GM20431 (cell line): ENCODE measurements around the gene RNF151.
"Not testable (repeated sequence)": the region's sequence is repeated elsewhere in the genome, so short reads cannot be mapped to it uniquely, and the experiment has no call there.

Experiments
- in situ Hi-C: fragments of 300-500 bp; cut with MseI, MboI; formaldehyde crosslinking; loops from one replicate; pipeline ENCODE4 v1.15.0; 2020; ENCODE audit warnings: low sequenced_read_pairs; ENCODE audit not compliant: unreplicated experiment

The RNF151 gene

GRCh38 chr16:1938316-1938715 is 28.3 kb upstream of the RNF151 start:
- in situ Hi-C loops: loop anchor here (10.0 kb wide), 1 partner anchor 74 kb away; no protein-coding TSS in a partner anchor

- in situ Hi-C loops: loop anchor here (10.0 kb wide), 1 partner anchor 74 kb away; no protein-coding TSS in a partner anchor
These were observed 27.7 kb upstream of the RNF151 start for GRCh38 chr16:1938910-1939309.

DNA sequence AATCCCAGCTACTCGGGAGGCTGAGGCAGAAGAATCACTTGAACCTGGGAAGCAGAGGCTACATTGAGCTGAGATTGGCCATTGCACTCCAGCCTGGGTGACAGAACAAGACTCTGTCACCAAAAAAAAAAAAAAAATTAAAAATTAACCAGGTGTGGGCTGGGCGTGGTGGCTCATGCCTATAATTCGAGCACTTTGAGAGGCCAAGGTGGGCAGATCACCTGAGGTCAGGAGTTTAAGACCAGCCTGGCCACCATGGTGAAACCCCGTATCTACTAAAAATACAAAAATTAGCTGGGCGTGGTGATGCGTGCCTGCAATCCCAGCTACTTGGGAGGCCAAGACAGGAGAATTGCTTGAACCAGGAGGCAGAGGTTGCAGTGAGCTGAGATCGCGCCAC is 26.8 kb upstream of the RNF151 start:
- in situ Hi-C loops: loop anchor here (10.0 kb wide), 1 partner anchor 75 kb away; no protein-coding TSS in a partner anchor

GRCh38 chr16:1940273-1941161 is 26.1 kb upstream of the RNF151 start:
- in situ Hi-C loops: no loop called here

DNA sequence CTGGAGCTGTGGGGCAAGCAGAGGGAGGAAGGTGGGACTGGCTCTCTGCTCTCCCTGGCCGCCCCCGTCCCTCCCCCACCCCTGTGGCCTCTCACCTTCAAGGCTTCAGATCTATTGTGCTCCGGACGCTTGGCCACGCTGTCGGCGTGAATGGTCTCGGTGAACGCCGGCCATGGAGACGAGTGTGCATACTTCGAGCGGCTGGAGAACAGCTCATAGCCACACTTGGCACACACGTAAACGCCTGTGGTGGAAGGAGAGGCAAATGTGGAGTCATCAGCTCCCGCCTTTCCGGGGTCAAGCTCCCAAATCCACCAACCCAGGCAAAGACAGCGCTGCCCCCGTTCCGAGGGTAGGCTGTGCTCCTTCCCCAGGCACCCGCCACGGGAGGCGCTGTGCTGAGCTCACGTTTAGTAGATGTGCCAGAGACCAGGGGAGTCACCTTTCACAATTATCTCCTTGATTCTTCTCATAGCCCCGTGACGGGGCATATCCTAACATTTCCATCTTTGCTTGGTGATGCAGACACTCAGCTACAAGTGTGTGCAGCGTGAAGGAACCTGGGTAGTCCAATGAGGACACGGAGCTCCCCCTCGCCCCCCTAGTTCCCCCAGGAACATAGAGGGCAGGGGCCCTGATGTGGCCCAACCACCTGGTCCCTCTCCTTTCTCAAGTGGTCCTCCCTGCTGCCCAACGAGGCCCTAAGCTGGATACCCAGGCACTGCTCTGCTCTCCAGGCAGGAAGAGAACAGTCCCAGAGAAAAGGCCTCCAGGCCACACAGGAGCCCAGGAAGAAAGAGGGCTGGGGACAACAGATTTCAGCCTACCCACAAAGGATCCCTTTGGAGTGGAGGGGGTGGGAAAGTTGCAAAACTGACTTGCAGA is 25.3 kb upstream of the RNF151 start:
- in situ Hi-C loops: no loop called here

DNA sequence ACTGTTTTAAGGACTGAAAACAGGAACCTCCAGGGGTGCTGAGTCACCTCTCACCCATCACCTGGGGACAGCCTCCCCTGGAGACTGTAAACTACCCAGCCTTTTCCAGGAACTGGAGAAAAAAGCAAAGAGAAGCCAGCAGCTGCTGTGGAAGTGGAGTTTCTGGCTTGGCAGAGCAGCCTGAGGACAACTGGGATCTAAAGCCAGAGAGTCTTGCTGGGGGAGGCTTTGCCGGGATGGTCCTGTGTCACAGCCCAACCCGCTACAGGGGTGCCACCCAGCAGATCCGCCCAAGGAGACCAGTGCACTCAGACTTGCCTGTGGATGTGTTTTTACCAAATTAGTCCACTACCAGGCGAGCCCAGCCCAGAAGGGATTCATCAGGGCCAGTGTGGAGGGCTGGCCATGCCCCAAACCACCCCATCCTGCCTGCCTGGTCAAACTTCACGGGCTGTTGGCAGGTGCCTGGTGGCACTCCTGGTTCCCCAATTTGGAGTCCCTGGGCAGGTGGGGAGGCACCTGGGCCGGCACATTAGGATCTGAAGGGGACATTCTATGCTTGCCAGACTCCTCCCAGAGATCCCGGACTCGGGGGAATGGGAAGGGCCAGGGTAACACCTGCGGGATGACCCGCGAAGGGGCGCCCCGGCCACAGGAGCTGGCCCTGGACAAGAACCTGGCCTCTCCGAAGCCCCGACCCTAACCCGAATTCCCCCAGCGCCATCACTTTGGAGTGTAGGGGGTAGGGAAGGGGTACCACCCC is 24.4 kb upstream of the RNF151 start:
- in situ Hi-C loops: no loop called here

DNA sequence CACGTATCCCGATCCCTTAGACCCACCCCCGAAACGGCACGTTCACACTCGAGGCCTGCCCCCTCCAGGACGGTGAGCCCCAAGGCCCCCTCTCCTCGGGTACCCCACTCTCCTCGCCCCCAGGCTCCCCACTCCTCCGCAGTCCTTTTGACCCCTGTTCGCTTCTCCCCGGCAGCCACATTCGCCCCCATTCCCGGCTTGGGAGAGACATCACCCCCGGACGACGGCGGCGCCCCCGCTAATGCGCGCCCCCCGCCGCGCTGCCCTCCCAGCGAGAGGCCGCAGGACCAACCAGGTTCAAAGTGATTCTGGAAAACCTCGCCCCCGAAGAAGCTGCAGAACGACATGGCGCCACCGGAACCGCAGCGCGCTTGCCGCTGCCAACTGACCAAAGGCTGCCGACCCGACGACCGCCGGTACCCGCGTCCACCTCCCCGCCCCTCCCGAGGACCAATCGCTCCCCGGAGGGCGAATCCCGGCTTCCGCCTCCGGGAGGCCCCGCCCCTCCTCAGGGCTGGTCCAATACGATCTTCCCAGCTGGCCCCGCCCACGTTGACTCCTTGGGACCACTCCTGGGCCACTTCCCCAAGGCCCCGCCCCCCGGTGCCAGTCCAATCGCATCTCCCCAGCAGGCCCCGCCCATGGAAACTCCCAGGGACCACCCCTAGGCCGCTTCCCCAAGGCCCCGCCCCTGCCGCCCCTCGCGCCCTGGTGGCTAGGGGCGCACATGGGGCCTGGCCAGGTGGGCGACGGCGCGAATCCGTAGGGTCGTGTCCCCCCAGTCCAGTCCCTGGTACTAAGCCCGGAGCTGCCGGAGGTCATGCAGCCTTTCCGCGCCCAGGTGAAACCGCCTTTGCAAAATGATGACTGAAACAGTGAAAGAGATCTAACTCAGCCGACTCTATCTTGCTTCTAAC is 23.6 kb upstream of the RNF151 start, which contains the start of gene MSRB1:
MSRB1 (minus strand) TSS at position 390 of the 917 bp plus-strand sequence; CDS start at position 347, 43 bp downstream.
- in situ Hi-C loops: no loop called here

GRCh38 chr16:1944612-1945199 is 21.9 kb upstream of the RNF151 start:
- in situ Hi-C loops: no loop called here

DNA sequence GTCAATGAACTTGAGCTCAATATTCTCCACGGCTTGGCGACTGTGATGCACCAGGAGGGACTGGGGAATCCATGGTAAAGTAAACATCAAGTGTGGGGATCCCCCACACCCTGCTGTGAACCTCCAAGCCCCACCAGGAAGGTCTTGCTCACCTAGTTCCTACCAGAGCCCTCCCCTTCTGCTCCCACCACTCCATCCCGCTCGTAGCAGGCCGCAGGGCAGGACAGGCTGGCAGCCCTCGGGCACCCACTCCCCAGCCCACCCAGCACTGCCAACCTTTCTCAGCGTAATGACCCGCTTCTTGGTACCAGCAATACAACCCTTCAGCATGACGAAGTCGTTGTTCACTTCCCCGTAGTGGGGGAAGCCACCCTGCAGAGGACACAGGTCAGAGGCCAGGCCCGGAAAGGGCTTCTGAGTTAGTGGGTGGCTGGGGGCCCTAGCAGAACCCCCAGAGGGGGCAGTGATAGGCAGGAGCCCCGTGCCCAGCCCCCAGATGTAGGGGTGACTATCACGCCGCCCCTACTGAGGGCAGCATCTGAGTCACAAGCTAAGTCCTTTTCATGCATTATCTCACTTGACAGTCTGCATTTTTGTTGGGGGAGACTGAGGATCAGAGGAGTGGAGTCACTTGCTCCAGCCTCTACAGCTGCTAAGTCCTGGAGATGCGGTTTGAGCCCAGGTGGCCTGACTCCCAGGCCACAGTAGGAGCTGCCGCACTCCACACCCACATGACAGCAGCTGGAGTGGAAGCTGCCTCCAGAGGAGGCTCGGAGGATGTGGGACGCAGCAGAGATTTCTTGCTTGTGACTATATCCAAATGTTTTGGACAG is 20.9 kb upstream of the RNF151 start:
- in situ Hi-C loops: no loop called here

DNA sequence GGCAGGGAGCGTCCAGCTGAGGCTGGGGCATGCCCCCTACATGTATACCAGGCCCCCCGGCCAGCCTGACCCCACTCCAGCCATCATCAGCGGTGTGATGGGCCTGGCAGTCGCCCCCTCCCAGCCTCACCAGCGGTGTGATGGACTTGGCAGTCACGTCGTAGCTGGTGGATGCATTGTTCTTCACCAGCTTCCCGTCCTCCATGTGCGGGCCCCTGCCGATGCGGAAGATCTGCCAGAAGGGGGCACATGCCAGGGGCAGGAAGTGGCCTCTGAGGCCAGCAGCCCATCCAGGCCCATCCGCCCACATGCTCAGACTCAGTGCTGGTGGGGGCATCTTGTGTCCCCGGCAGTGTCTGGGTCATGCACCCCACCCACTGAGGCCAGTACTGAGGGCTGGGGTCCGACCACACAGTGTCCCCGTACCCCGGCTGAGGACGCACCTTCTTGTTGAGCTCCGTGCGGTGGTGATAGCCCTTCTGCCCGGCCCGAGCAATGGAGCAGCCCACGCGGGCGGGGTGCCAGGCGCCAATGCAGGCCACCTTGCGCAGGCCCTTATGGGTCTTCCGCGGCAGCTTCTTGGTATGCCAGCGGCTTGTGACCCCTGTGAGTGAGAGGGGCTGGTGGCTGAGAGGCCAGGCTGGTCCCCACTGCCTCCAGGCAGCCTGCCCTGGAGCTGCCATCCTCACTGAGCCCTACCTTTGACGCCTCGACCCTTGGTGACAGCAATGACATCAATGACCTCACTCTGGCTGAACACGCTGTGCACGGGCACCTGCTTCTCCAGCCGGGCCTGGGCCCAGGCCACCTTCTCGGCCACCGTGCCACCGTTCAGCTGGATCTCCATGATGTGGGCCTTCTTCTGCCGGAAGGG is 19.9 kb upstream of the RNF151 start:
- in situ Hi-C loops: no loop called here

- in situ Hi-C loops: no loop called here
These were observed 19.3 kb upstream of the RNF151 start for GRCh38 chr16:1947369-1947670.

GRCh38 chr16:1949507-1949906 is 17.1 kb upstream of the RNF151 start:
- in situ Hi-C loops: no loop called here

- in situ Hi-C loops: no loop called here
These were observed 16.6 kb upstream of the RNF151 start for GRCh38 chr16:1950047-1950446.

GRCh38 chr16:1950559-1950958 is 16.1 kb upstream of the RNF151 start:
- in situ Hi-C loops: no loop called here

- in situ Hi-C loops: no loop called here
These were observed 12.9 kb upstream of the RNF151 start for GRCh38 chr16:1953734-1954133.

- in situ Hi-C loops: not testable (repeated sequence)
These were observed 9.1 kb upstream of the RNF151 start for GRCh38 chr16:1957434-1958142.
